Smooth muscle cell (in vitro differentiated cells): ENCODE measurements around the gene MSI2. TPM values are rescaled to one million over a fixed set of nuclear protein-coding genes. Genes with fewer than 3 reads are reported as not detected.
A peak's percentile ranks its signal among the peaks of the same experiment; 100 is the strongest.

ENCODE experiments used
- DNase-seq: peaks from one replicate; lab custom pipeline; 2025; ENCODE audit not compliant: unreplicated experiment; lab: John Stamatoyannopoulos, UW
- H2AFZ ChIP-seq: fragments of 200-600 bp; sonication (generic); 2 replicates; pipeline ENCODE4 v1.6.0; 2016; ENCODE audit warnings: antibody characterized with exemption, low read depth, mild to moderate bottlenecking
- H3F3A ChIP-seq: fragments of 200-600 bp; sonication (generic); 2 replicates; pipeline ENCODE4 v1.6.0; 2017; ENCODE audit warnings: antibody characterized with exemption, low read depth
- H3K27ac ChIP-seq: fragments of 200-600 bp; sonication (generic); 2 replicates; pipeline ENCODE4 v1.5.1; 2016; ENCODE audit warnings: low read depth, mild to moderate bottlenecking
- H3K27me3 ChIP-seq: fragments of 200-600 bp; sonication (generic); 2 replicates; pipeline ENCODE4 v1.6.1; 2016; ENCODE audit warnings: low read depth, mild to moderate bottlenecking
- H3K36me3 ChIP-seq: fragments of 200-600 bp; sonication (generic); 2 replicates; pipeline ENCODE4 v1.5.1; 2016; ENCODE audit warnings: low read depth
- H3K4me1 ChIP-seq: fragments of 200-600 bp; sonication (generic); 2 replicates; pipeline ENCODE4 v1.5.1; 2016; ENCODE audit warnings: low read depth
- H3K4me2 ChIP-seq: fragments of 200-600 bp; sonication (generic); 2 replicates; pipeline ENCODE4 v1.6.0; 2016; ENCODE audit warnings: mild to moderate bottlenecking
- H3K4me3 ChIP-seq: fragments of 200-600 bp; sonication (generic); 2 replicates; pipeline ENCODE4 v1.5.1; 2016; ENCODE audit warnings: mild to moderate bottlenecking
- H3K79me2 ChIP-seq: fragments of 200-600 bp; sonication (generic); 2 replicates; pipeline ENCODE4 v1.6.0; 2016; ENCODE audit warnings: low read depth, mild to moderate bottlenecking
- H3K9ac ChIP-seq: fragments of 200-600 bp; sonication (generic); 2 replicates; pipeline ENCODE4 v1.6.0; 2016; ENCODE audit warnings: low read depth
- H3K9me3 ChIP-seq: fragments of 200-600 bp; sonication (generic); replicated peaks from 2 replicates; pipeline ENCODE4 v1.5.1; 2016; ENCODE audit warnings: low read depth
- H4K20me1 ChIP-seq: fragments of 200-600 bp; sonication (generic); 2 replicates; pipeline ENCODE4 v1.6.0; 2016; ENCODE audit warnings: low read depth
- CTCF ChIP-seq: fragments of 200-600 bp; sonication (generic); IDR thresholded peaks from 2 replicates; pipeline ENCODE4 v1.5.1; 2017; ENCODE audit warnings: borderline replicate concordance, mild to moderate bottlenecking, antibody characterized with exemption; ENCODE audit not compliant: insufficient read depth, poor library complexity, severe bottlenecking
- WGBS: methylation state at CpG from one replicate; pipeline ENCODE4 v1.1.7; 2016; ENCODE audit warnings: low lambda C conversion rate; 5-methylcytosine and 5-hydroxymethylcytosine counted together
- polyA plus RNA-seq: library from polyadenylated mRNA; unstranded; fragments of >200 nt; fragmentation: Nextera tagmentation; extraction: Ambion mirVana; gene quantifications from 2 replicates; pipeline ENCODE4 v1.2.1, GENCODE V29; 2016
- total RNA-seq: library from RNA; depleted of rRNA; stranded (reverse); fragments of >200 nt; gene quantifications from 2 replicates; pipeline ENCODE4 v1.2.3, GENCODE V29; 2014

MSI2 gene
- total and polyA plus RNA-seq, 2 experiments from 2014 or later, result 5.7 to 36.5 TPM

- Histone ChIP-seq H3K9me3 (no peaks in the 10 kb centered on the region), H3K9ac (peak overlapping the region; percentile 30), H3K4me2 (peak overlapping the region; percentile 17), H3K27me3 (no peaks in the 10 kb centered on the region), H3K27ac (peak overlapping the region; percentile 90), H2AFZ (no peak overlapping the region), H3K4me3 (no peak overlapping the region), H3K36me3 (no peaks in the 10 kb centered on the region), H3K4me1 (peaks cover 57% of the 10 kb centered on the region), H4K20me1 (no peaks in the 10 kb centered on the region), H3K79me2 (peaks cover 11% of the 10 kb centered on the region), H3F3A (peaks cover 37% of the 10 kb centered on the region)
- TF ChIP-seq CTCF, result no peak
- WGBS, result 48% methylated on average over 1 of the region's 1 CpG
- DNase-seq, result no peak
These were observed 184.9 kb downstream of the MSI2 start for GRCh38 chr17:57441270-57441600.

- no peaks in the 10 kb centered on the region for H4K20me1 ChIP-seq
- peak overlapping the region; percentile 55 for H3K9ac ChIP-seq
- WGBS, result 54% methylated on average over 9 of the region's 9 CpGs
- H3K4me3 ChIP-seq, result no peak overlapping the region
- H3K27ac ChIP-seq, result peak overlapping the region; percentile 90
- no peak for DNase-seq
- peaks cover 57% of the 10 kb centered on the region for H3K4me1 ChIP-seq
- no peaks in the 10 kb centered on the region for H3K27me3 ChIP-seq
- H3K4me2 ChIP-seq, result peak overlapping the region; percentile 60
- no peaks in the 10 kb centered on the region for H3K9me3 ChIP-seq
- H2AFZ ChIP-seq, result no peak overlapping the region
- H3K79me2 ChIP-seq, result peaks cover 11% of the 10 kb centered on the region
- peaks cover 37% of the 10 kb centered on the region for H3F3A ChIP-seq
- H3K36me3 ChIP-seq, result no peaks in the 10 kb centered on the region
- no peak for TF ChIP-seq CTCF
These were observed 186.1 kb downstream of the MSI2 start for GRCh38 chr17:57442401-57442823.

GRCh38 chr17:57442914-57443571, 186.7 kb downstream of the MSI2 start:
- peak overlapping the region; percentile 60 for H3K4me2 ChIP-seq
- H3K27me3 ChIP-seq, result no peaks in the 10 kb centered on the region
- WGBS, result 67% methylated on average over 16 of the region's 16 CpGs
- no peaks in the 10 kb centered on the region for H3K36me3 ChIP-seq
- peak overlapping the region; percentile 90 for H3K27ac ChIP-seq
- H3F3A ChIP-seq, result peaks cover 37% of the 10 kb centered on the region
- H3K9ac ChIP-seq, result peak overlapping the region; percentile 55
- TF ChIP-seq CTCF, result no peak
- no peak overlapping the region for H2AFZ ChIP-seq
- peaks cover 11% of the 10 kb centered on the region for H3K79me2 ChIP-seq
- H3K4me1 ChIP-seq, result peaks cover 57% of the 10 kb centered on the region
- H4K20me1 ChIP-seq, result no peaks in the 10 kb centered on the region
- no peak for DNase-seq
- H3K4me3 ChIP-seq, result no peak overlapping the region
- H3K9me3 ChIP-seq, result no peaks in the 10 kb centered on the region

- 87% methylated on average over 5 of the region's 5 CpGs for WGBS
- no peak overlapping the region for H3K4me3 ChIP-seq
- peak overlapping the region; percentile 90 for H3K27ac ChIP-seq
- H3K4me1 ChIP-seq, result peaks cover 57% of the 10 kb centered on the region
- no peaks in the 10 kb centered on the region for H3K9me3 ChIP-seq
- no peak for DNase-seq
- H2AFZ ChIP-seq, result no peak overlapping the region
- H3F3A ChIP-seq, result peaks cover 37% of the 10 kb centered on the region
- TF ChIP-seq CTCF, result no peak
- no peaks in the 10 kb centered on the region for H4K20me1 ChIP-seq
- H3K4me2 ChIP-seq, result no peak overlapping the region
- peaks cover 15% of the 10 kb centered on the region for H3K79me2 ChIP-seq
- H3K9ac ChIP-seq, result peak overlapping the region; percentile 55
- H3K36me3 ChIP-seq, result no peaks in the 10 kb centered on the region
- H3K27me3 ChIP-seq, result no peaks in the 10 kb centered on the region
These were observed 187.5 kb downstream of the MSI2 start for GRCh38 chr17:57443781-57444180.
